D721Med (cell line): ENCODE results near the gene TTC28.

ENCODE experiments used
- DNase-seq: peaks from one replicate; pipeline ENCODE4 v3.0.0; 2011; ENCODE audit warnings: low spot score; ENCODE audit not compliant: insufficient read length
- FAIRE-seq: peaks from 2 replicates; lab custom pipeline; 2011; peaks lifted over from hg19 to GRCh38; lab: Jason Lieb, UNC
- TF ChIP-seq, protein P1 (sequence below): IDR thresholded peaks from 2 replicates; pipeline ENCODE4 v1.5.1; 2012; ENCODE audit warnings: mild to moderate bottlenecking, control low read depth; ENCODE audit not compliant: insufficient read depth; ENCODE audit errors: missing control alignments

The TTC28 gene

DNA sequence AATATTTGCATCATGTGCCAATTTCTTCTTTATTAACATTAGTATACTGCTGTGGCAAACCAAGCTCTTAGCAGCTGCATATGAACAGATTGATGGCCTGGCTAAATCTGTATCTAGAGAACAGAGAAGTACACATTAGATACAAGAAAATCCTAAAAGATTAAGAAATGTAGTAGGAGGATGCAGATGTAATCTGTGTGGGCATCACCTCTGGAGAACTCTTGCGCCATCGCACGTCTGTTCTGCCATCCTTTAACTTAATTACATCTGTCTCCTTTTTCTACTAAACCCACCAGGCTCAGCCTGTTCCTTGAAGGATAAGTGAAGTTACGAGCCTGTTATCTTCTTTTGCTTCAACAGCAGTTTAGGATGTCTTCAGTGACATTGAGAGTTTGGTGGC lies 564.2 kb downstream of the TTC28 start:
- no peak for FAIRE-seq
- TF ChIP-seq, protein P1, sequence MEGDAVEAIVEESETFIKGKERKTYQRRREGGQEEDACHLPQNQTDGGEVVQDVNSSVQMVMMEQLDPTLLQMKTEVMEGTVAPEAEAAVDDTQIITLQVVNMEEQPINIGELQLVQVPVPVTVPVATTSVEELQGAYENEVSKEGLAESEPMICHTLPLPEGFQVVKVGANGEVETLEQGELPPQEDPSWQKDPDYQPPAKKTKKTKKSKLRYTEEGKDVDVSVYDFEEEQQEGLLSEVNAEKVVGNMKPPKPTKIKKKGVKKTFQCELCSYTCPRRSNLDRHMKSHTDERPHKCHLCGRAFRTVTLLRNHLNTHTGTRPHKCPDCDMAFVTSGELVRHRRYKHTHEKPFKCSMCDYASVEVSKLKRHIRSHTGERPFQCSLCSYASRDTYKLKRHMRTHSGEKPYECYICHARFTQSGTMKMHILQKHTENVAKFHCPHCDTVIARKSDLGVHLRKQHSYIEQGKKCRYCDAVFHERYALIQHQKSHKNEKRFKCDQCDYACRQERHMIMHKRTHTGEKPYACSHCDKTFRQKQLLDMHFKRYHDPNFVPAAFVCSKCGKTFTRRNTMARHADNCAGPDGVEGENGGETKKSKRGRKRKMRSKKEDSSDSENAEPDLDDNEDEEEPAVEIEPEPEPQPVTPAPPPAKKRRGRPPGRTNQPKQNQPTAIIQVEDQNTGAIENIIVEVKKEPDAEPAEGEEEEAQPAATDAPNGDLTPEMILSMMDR = no peak
- no peak for DNase-seq

DNA sequence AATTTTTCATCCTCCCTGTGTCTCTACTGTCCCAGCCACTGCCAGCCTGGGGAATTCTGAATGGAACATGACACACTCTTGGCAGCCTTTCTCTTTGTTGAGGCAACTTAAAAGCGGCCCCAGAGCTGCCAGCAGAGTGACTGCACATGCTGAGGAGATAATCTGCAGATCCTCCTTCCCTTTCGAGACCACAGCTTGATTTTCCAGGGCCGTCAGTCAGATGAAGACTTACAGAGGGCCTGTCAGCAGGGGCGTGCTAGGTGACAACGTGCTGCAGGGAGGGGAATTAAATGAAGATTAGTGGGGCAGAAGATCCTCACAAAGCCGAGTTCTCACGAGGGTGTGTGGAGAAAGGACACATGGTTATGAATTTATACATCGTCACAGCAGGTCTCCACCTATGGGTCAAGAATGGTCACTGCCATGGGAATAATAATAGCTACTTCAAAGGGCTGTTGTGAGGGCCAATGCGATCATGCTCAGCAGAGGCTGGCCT lies 567.0 kb downstream of the TTC28 start:
- DNase-seq (no peak), FAIRE-seq (no peak)
- TF ChIP-seq, protein P1 = peak; percentile 63

DNA sequence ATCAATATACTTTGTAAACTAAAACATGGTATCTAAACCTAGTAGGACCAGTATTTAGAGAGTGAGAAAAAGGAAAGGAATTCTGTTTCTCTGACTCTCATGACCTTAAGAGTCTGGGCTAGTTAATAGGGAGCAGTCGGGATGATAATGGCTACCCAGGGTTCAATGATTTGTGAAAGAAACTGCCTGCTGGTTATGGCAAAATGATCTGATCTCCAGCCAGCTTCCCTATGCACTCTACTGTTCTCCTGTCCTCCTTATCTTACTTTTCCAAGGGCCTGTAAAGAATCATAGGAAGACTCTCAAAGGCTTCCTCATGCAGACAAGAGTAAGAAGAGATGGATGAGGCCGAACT lies 567.5 kb downstream of the TTC28 start:
- DNase-seq = no peak
- TF ChIP-seq, protein P1 = no peak
- no peak for FAIRE-seq

DNA sequence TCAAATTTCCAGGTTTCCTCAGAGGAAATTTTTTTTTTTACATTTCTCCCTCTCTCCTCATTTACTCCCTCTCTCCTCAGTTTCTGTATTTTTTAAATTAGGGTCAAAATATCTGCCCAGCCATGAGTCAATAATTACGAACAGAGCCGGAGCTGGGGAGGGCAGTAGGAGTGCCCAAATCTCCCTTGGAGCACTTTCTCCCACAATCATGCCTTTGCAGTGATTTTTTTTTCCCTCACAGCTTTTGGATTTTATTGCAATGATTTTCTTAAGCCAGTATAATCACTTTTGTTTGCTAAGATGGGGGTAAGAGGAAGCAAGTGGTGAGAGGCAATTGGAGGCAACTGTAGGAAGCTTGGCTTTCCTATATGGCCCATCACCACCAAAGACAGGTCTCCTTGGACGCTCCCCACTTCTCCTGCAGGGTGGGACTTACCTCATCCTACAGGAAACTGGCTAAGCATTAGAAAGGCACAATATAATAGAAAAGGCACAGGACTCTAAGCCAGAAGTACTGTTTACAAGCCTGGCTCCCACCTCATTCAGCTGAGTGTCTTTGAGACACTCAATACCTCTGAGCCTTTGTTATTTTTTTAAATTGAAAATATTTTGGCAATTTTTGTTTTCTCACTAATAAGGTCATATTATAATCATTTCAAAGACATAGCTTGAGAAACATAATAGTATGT lies 568.0 kb downstream of the TTC28 start:
- TF ChIP-seq, protein P1 = no peak
- DNase-seq = no peak
- FAIRE-seq = no peak

DNA sequence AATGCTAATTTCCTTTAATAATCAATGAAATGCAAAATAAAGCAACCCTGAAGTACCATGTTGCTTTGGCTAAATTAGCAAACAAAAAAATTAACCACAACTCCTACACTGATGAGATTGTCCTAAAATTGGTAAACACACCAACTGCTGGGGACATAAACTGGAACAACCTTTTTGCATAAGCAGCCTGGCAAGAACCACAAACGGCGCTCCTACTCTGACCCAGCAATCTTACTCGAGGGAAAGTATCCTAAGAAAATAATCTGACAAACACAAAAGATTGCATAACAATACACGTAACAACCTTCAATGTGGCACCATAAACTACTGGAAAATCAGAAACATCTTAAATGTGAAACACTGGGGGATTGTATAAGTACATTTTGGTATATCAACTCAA lies 570.8 kb downstream of the TTC28 start:
- FAIRE-seq = no peak
- no peak for DNase-seq
- TF ChIP-seq, protein P1 = no peak

DNA sequence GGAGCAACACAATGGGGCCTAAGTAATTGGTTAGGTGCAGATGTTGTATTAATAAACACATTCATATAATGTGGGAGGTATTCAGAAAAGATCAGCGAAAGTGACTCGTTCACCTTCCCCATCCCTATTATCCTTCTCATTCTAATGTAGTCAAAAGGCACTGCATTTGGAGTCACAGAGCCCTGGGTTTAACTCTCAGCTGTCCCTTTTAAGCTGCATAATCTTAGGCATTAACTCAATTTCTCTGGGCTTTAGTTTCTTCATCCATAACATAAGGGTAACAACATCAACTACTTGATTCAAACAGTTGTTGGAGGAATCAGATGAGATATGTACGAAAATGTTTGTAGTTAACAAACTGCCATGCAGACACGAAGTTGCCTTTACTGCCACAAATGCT lies 573.0 kb downstream of the TTC28 start:
- DNase-seq = no peak
- TF ChIP-seq, protein P1 = no peak
- FAIRE-seq = no peak

DNA sequence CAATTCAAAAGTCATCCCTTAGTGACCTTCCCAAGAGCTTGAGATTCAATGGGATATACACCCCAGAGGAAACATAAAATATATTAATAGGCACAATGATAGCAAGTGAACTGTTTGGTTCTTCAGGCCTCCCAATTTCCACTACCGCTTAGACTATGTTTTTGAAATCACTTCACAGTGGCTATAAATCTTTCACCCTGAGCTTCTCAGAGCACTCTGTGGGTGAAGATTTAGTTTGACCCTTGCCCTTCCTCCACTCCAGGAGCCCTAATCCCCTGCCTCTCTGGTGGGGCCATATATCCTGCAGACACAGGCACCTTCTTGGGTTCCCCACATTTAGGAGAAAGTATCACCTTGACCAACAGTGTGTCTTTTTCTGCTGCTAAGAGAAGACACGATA lies 573.7 kb downstream of the TTC28 start:
- no peak for DNase-seq
- no peak for FAIRE-seq
- TF ChIP-seq, protein P1 = no peak
